Aorta (tissue), 5 donors: ENCODE measurements around the gene CD96. TPM values are rescaled to one million over a fixed set of nuclear protein-coding genes. Genes with fewer than 3 reads are reported as not detected.

Source experiments
- ATAC-seq: fragments of 200-7000 bp; cut with Tn5 transposase; one replicate; pipeline ENCODE4 v1.9.1; 2022; ENCODE audit warnings: moderate library complexity; ENCODE audit not compliant: low FRiP score
- DNase-seq, 2 donors: peaks; one replicate each; pipeline ENCODE4 v3.0.0-alpha.2; 2020
- H3K27ac ChIP-seq, 2 donors: one replicate each; pipeline ENCODE4 v1.5.1; 2013; ENCODE audit warnings: low read length in 2 of 2, mild to moderate bottlenecking in 2 of 2, moderate library complexity in 2 of 2, control low read depth in 1 of 2, inconsistent platforms in 1 of 2, low read depth in 1 of 2
- H3K27me3 ChIP-seq, 2 donors: one replicate each; pipeline ENCODE4 v1.6.1; 2013; ENCODE audit warnings: control low read depth in 1 of 2, low read length in 1 of 2, mild to moderate bottlenecking in 1 of 2, moderate library complexity in 1 of 2; ENCODE audit not compliant: insufficient read depth in 2 of 2, control insufficient read depth in 1 of 2
- H3K36me3 ChIP-seq, 2 donors: one replicate each; pipeline ENCODE4 v1.6.1; 2013; ENCODE audit warnings: control low read depth in 1 of 2, low read length in 1 of 2, mild to moderate bottlenecking in 1 of 2; ENCODE audit not compliant: insufficient read depth in 2 of 2, control insufficient read depth in 1 of 2
- H3K4me1 ChIP-seq, 2 donors: one replicate each; pipeline ENCODE4 v1.6.1; 2013; ENCODE audit warnings: low read length in 2 of 2, control low read depth in 1 of 2, mild to moderate bottlenecking in 1 of 2, moderate library complexity in 1 of 2; ENCODE audit not compliant: insufficient read depth in 2 of 2, control insufficient read depth in 1 of 2
- H3K4me3 ChIP-seq, 2 donors: one replicate each; pipeline ENCODE4 v1.5.1; 2013; ENCODE audit warnings: low read length in 2 of 2, control low read depth in 1 of 2, mild to moderate bottlenecking in 1 of 2
- H3K9me3 ChIP-seq: one replicate; pipeline ENCODE4 v1.6.1; 2013; ENCODE audit warnings: mild to moderate bottlenecking, low read length; ENCODE audit not compliant: control insufficient read depth
- WGBS, 2 donors: extraction: QIAGEN DNeasy Blood & Tissue Kit; methylation state at CpG; one replicate each; pipeline ENCODE4 v1.1.7; 2013; 5-methylcytosine and 5-hydroxymethylcytosine counted together
- intact Hi-C, 2 donors: fragments of 100-400 bp; cut with DNase I; formaldehyde crosslinking; loops; one replicate each; pipeline versions ENCODE4 v1.14.2 to v1.15.0; 2022
- polyA plus RNA-seq, 2 donors: library from polyadenylated mRNA; stranded (reverse); fragments of 200-250 nt; gene quantifications; one replicate each; pipeline ENCODE4 v1.2.3, GENCODE V29; 2013
- total RNA-seq, 2 donors: library from RNA; stranded (reverse); fragmentation: NEBNext Ultra II Directional; extraction: Animal tissue kit (Norgen Biotek cat#: 25700); gene quantifications; one replicate each; pipeline ENCODE4 v1.2.1, GENCODE V29; 2021
- donor health status: healthy with polysubstance abuse.
- donor health status: Bipolar disorder and iron deficiency.
- donor health status: DM: no; HTN: no; CAD: no.
- donor health status: DM: no; HTN: no; CAD: no.
- donor health status: DM: yes; HTN: yes; CAD: no.

Gene CD96
- total and polyA plus RNA-seq, 4 donors = 0.10 to 4.8 (median 1.7) TPM

GRCh38 chr3:111662012-111662411, 120.0 kb downstream of the CD96 start:
- Histone ChIP-seq H3K27me3 (no peaks in the 10 kb centered on the region), H3K9me3 (peaks cover 3% of the 10 kb centered on the region), H3K4me3 (no peak overlapping the region), H3K4me1 (no peaks in the 10 kb centered on the region), H3K27ac (no peak overlapping the region), H3K36me3 (no peaks in the 10 kb centered on the region)
- 90 to 97% methylated on average over 3 of the region's 3 CpGs for WGBS, 2 donors
- ATAC-seq = no peak
- DNase-seq = no peak
- intact Hi-C loops = no loop called here

- H3K36me3 ChIP-seq = no peaks in the 10 kb centered on the region
- intact Hi-C loops = no loop called here
- WGBS, 2 donors = 65 to 77% methylated on average over 3 of the region's 3 CpGs
- H3K4me1 ChIP-seq = no peaks in the 10 kb centered on the region
- ATAC-seq = no peak
- DNase-seq = no peak
- no peak overlapping the region for H3K27ac ChIP-seq
- peaks cover 3% of the 10 kb centered on the region for H3K9me3 ChIP-seq
- H3K4me3 ChIP-seq = no peak overlapping the region
- no peaks in the 10 kb centered on the region for H3K27me3 ChIP-seq
These were observed 120.9 kb downstream of the CD96 start for GRCh38 chr3:111662907-111663306.

GRCh38 chr3:111666041-111666735, 124.2 kb downstream of the CD96 start:
- no peak for ATAC-seq
- H3K9me3 ChIP-seq = peaks cover 2% of the 10 kb centered on the region
- H3K27ac ChIP-seq = no peak overlapping the region
- H3K27me3 ChIP-seq = no peaks in the 10 kb centered on the region
- H3K4me3 ChIP-seq = no peak overlapping the region
- intact Hi-C loops = no loop called here
- no peak for DNase-seq
- H3K36me3 ChIP-seq = no peaks in the 10 kb centered on the region
- no peaks in the 10 kb centered on the region for H3K4me1 ChIP-seq
- 70 to 71% methylated on average over 4 of the region's 4 CpGs for WGBS, 2 donors

GRCh38 chr3:111667170-111667569, 125.2 kb downstream of the CD96 start:
- Histone ChIP-seq H3K4me1 (no peaks in the 10 kb centered on the region), H3K4me3 (no peak overlapping the region), H3K36me3 (no peaks in the 10 kb centered on the region), H3K27ac (no peak overlapping the region), H3K9me3 (no peaks in the 10 kb centered on the region), H3K27me3 (no peaks in the 10 kb centered on the region)
- ATAC-seq = no peak
- 87% methylated on average over 5 of the region's 5 CpGs for WGBS, 2 donors
- intact Hi-C loops = no loop called here
- no peak for DNase-seq

- Histone ChIP-seq H3K4me1 (no peaks in the 10 kb centered on the region), H3K36me3 (no peaks in the 10 kb centered on the region), H3K27me3 (no peaks in the 10 kb centered on the region), H3K27ac (no peak overlapping the region), H3K4me3 (no peak overlapping the region), H3K9me3 (no peaks in the 10 kb centered on the region)
- DNase-seq (peak in 1 of 2 donors; percentile 64), ATAC-seq (peak; percentile 72)
- intact Hi-C loops = loop anchor here in 1 of 2 donors (2.0 kb wide), 1 partner anchor 345 kb away; no protein-coding TSS in a partner anchor
- WGBS, 2 donors = 59 to 69% methylated on average over 5 of the region's 5 CpGs
These were observed 125.7 kb downstream of the CD96 start for GRCh38 chr3:111667621-111668239.

GRCh38 chr3:111668326-111668725, 126.3 kb downstream of the CD96 start:
- H3K27me3 ChIP-seq = no peaks in the 10 kb centered on the region
- no peak for ATAC-seq
- intact Hi-C loops = loop anchor here in 1 of 2 donors (2.0 kb wide), 1 partner anchor 344 kb away; no protein-coding TSS in a partner anchor

GRCh38 chr3:111668888-111669488, 127.0 kb downstream of the CD96 start:
- Histone ChIP-seq H3K4me1 (no peaks in the 10 kb centered on the region), H3K27ac (no peak overlapping the region), H3K27me3 (no peaks in the 10 kb centered on the region), H3K9me3 (no peaks in the 10 kb centered on the region), H3K36me3 (no peaks in the 10 kb centered on the region), H3K4me3 (no peak overlapping the region)
- ATAC-seq (peak; percentile 84), DNase-seq (no peak)
- intact Hi-C loops = loop anchor here in 1 of 2 donors (2.0 kb wide), 1 partner anchor 344 kb away; no protein-coding TSS in a partner anchor
- 19 to 23% methylated on average over 5 of the region's 5 CpGs for WGBS, 2 donors

More at GRCh38 chr3:111668326-111668725, 126.3 kb downstream of the CD96 start:
- DNase-seq = no peak
- no peaks in the 10 kb centered on the region for H3K9me3 ChIP-seq
- H3K36me3 ChIP-seq = no peaks in the 10 kb centered on the region
- H3K27ac ChIP-seq = no peak overlapping the region
- no peak overlapping the region for H3K4me3 ChIP-seq
- no peaks in the 10 kb centered on the region for H3K4me1 ChIP-seq

- no peak for DNase-seq
- Histone ChIP-seq H3K36me3 (no peaks in the 10 kb centered on the region), H3K4me1 (no peaks in the 10 kb centered on the region), H3K27ac (no peak overlapping the region), H3K9me3 (no peaks in the 10 kb centered on the region), H3K4me3 (no peak overlapping the region), H3K27me3 (no peaks in the 10 kb centered on the region)
- ATAC-seq = no peak
- WGBS, 2 donors = 58 to 61% methylated on average over 7 of the region's 7 CpGs
- intact Hi-C loops = loop anchor here (2.0 kb wide), 1 partner anchor 343 kb away; no protein-coding TSS in a partner anchor
These were observed 128.1 kb downstream of the CD96 start for GRCh38 chr3:111669926-111670630.
